ENCODE data around the gene LSAMP. TPM values are rescaled to one million over a fixed set of nuclear protein-coding genes. Genes with fewer than 3 reads are reported as not detected.

Gene LSAMP
- total and polyA plus RNA-seq, 2 of the 8 experiments (the other 6 are each of a cell fraction or from before 2014, with no cell fraction given) = 1.8 to 5.7 TPM

DNA sequence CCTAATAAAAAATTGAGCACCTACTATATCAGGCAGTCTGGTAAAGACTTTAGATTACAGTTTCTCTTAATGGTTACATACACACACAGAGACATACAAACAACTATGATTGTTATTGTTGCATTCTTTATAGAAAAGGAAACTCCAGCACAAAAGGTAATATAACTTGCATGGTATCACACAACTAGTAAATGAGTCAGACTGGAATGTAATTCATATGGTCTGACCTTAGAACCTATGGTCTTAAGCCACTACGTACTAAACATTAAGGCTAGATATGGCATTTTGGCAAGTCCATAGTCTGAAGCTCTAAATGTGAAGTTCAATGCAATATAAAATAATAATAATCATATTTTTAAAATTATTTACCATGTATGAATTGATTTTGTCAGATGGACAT, 380.6 kb downstream of the LSAMP start:
- no peak overlapping the region for H3K18ac ChIP-seq (ENCODE audit: extremely low read depth, low read length)
- no peak overlapping the region for H3K56ac ChIP-seq (replicated peaks; ENCODE audit: insufficient read length, low read depth, low read length)
- no peak overlapping the region for H4K8ac ChIP-seq (ENCODE audit: extremely low read depth, insufficient read depth, low read length)
- H2BK15ac ChIP-seq (ENCODE audit: low read length) = no peak overlapping the region
- H3K9ac ChIP-seq (replicated peaks in 1 of 4; ENCODE audit: extremely low read depth in 1 of 4, low read depth in 3 of 4, low read length in 3 of 4) = no peak overlapping the region
- no peak overlapping the region for H4K91ac ChIP-seq (replicated peaks; ENCODE audit: insufficient read length, low read length)
- H3K23me2 ChIP-seq (ENCODE audit: low read depth, low read length) = no peaks in the 10 kb centered on the region
- H2BK20ac ChIP-seq (ENCODE audit: low read length) = no peak overlapping the region
- H3K27me3 ChIP-seq (replicated peaks in 1 of 4; ENCODE audit: control insufficient read depth in 3 of 4, extremely low read depth in 1 of 4, insufficient read depth in 3 of 4, low read length in 3 of 4) = no peaks in the 10 kb centered on the region
- POLR2A ChIA-PET (ENCODE audit: partially characterized antibody) = no interaction called here
- H3K4ac ChIP-seq (replicated peaks; ENCODE audit: insufficient read length, low read depth, low read length) = no peak overlapping the region
- no peaks in the 10 kb centered on the region for H3K79me2 ChIP-seq (ENCODE audit: control insufficient read depth in 1 of 2, insufficient read depth in 2 of 2, low read length in 2 of 2)
- no peaks in the 10 kb centered on the region for H3K36me3 ChIP-seq (ENCODE audit: control insufficient read depth in 2 of 4, insufficient read depth in 4 of 4, low read length in 3 of 4)
- H3K27ac ChIP-seq (ENCODE audit: low read depth, low read length) = no peak overlapping the region
- 100% methylated on average over 1 of the region's 1 CpG; no CpG with 5 or more reads in 1 of the 2 experiments for WGBS, 2 experiments (ENCODE audit: extremely low coverage in 1 of 2, insufficient coverage in 1 of 2, insufficient read length in 1 of 2, insufficient replicate concordance in 2 of 2, low coverage in 1 of 2, low lambda C conversion rate in 2 of 2, missing lambda C conversion rate in 1 of 2)
- H3K4me2 ChIP-seq (ENCODE audit: insufficient read depth in 1 of 2, low read depth in 2 of 2, low read length in 2 of 2) = no peak overlapping the region
- no peaks in the 10 kb centered on the region for H4K20me1 ChIP-seq (replicated peaks in 1 of 2; ENCODE audit: control insufficient read depth in 1 of 2, insufficient read depth in 2 of 2, low read length in 2 of 2)
- no peaks in the 10 kb centered on the region for H3K9me3 ChIP-seq (ENCODE audit: insufficient read depth in 2 of 2, low read depth in 1 of 2, low read length in 1 of 2)
- H3K4me3 ChIP-seq (ENCODE audit: extremely low read depth in 1 of 4, insufficient read depth in 2 of 4, low read depth in 3 of 4, low read length in 4 of 4) = no peak overlapping the region
- TF ChIP-seq, protein P1, sequence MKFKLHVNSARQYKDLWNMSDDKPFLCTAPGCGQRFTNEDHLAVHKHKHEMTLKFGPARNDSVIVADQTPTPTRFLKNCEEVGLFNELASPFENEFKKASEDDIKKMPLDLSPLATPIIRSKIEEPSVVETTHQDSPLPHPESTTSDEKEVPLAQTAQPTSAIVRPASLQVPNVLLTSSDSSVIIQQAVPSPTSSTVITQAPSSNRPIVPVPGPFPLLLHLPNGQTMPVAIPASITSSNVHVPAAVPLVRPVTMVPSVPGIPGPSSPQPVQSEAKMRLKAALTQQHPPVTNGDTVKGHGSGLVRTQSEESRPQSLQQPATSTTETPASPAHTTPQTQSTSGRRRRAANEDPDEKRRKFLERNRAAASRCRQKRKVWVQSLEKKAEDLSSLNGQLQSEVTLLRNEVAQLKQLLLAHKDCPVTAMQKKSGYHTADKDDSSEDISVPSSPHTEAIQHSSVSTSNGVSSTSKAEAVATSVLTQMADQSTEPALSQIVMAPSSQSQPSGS (IDR thresholded peaks at IDR 0.05; ENCODE audit: low read length) = no peak
- TF ChIP-seq EGR1 (IDR thresholded peaks at IDR 0.05; ENCODE audit: borderline replicate concordance, low read depth, low read length) = no peak
- TF ChIP-seq, protein P2, sequence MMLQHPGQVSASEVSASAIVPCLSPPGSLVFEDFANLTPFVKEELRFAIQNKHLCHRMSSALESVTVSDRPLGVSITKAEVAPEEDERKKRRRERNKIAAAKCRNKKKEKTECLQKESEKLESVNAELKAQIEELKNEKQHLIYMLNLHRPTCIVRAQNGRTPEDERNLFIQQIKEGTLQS (IDR thresholded peaks at IDR 0.05; ENCODE audit: insufficient read depth, low read depth, low read length) = no peak
- no peak for TF ChIP-seq CREB1 (IDR thresholded peaks at IDR 0.05)
- no peak overlapping the region for H2AFZ ChIP-seq (ENCODE audit: low read length)
- no peak for FAIRE-seq
- H2BK5ac ChIP-seq (ENCODE audit: low read depth, low read length) = no peak overlapping the region
- H2BK120ac ChIP-seq (replicated peaks; ENCODE audit: low read depth, low read length) = no peak overlapping the region
- H3K14ac ChIP-seq (ENCODE audit: insufficient read length) = no peak overlapping the region
- H2AK5ac ChIP-seq (ENCODE audit: low read depth, low read length) = no peak overlapping the region
- CTCF ChIA-PET (ENCODE audit: partially characterized antibody) = no interaction called here
- H3K4me1 ChIP-seq (replicated peaks in 1 of 4; ENCODE audit: control insufficient read depth in 3 of 4, insufficient read depth in 4 of 4, low read length in 3 of 4) = no peaks in the 10 kb centered on the region; a peak in 3 of 7 replicates
- H3K79me1 ChIP-seq (ENCODE audit: low read depth, low read length) = no peaks in the 10 kb centered on the region
- H3K23ac ChIP-seq (ENCODE audit: insufficient read length) = no peak overlapping the region
- no peak overlapping the region for H4K5ac ChIP-seq (ENCODE audit: insufficient read length, low read depth, low read length)
- no peak overlapping the region for H2BK12ac ChIP-seq (ENCODE audit: low read depth, low read length)
- no peak for DNase-seq (ENCODE audit: low read depth in 1 of 2, low spot score in 2 of 2)

All from H1 (cell line).